GM18951 (cell line): Measurements from ENCODE around the gene BPIFB1.

ENCODE experiments used
- POLR2A ChIP-seq: IDR thresholded peaks from 4 replicates; pipeline ENCODE4 v1.6.1; 2011; ENCODE audit warnings: mild to moderate bottlenecking; ENCODE audit not compliant: insufficient read length, insufficient read depth; ENCODE audit errors: extremely low read depth
- in situ Hi-C: fragments of 300-500 bp; cut with MboI; formaldehyde crosslinking; loops from one replicate; pipeline ENCODE4 v1.12.0; 2022; ENCODE audit warnings: low sequenced_read_pairs, mixed read lengths, inconsistent platforms; ENCODE audit not compliant: unreplicated experiment

The BPIFB1 gene

DNA sequence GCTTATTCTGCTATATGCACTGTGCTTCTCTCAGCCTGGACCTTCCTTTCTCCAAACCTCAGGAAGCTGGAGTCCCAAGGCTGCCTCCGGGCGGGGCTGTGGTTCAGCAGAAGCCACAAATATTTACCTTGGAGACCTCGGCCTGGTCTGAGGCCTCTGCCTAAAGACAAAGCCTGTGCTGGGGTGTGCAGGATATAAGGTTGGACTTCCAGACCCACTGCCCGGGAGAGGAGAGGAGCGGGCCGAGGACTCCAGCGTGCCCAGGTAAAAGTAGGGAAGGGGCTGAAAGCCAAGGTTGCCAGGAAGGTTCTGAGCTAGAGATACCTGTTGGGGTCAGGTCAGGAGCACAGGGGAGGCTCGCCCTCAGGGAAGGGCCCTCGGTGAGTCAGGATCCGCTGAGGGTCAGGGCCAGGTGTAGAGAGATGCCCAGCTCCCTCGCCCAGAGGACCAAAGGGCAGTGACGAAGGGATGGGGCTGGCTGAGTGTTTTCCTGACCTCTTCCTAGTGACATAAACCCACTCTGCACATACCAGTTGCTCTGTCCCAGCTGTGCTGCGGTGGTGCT is at the start of gene BPIFB1:
TSS of gene BPIFB1 (plus strand) at position 224 of the 565 bp plus-strand sequence. CDS start 2,860 bp downstream, outside the sequence.
- TF ChIP-seq POLR2A = no peak
- in situ Hi-C loops = no loop called here

- TF ChIP-seq POLR2A = no peak
- in situ Hi-C loops = no loop called here
These were observed 49.0 kb upstream of the BPIFB1 start for GRCh38 chr20:33234050-33234449.

DNA sequence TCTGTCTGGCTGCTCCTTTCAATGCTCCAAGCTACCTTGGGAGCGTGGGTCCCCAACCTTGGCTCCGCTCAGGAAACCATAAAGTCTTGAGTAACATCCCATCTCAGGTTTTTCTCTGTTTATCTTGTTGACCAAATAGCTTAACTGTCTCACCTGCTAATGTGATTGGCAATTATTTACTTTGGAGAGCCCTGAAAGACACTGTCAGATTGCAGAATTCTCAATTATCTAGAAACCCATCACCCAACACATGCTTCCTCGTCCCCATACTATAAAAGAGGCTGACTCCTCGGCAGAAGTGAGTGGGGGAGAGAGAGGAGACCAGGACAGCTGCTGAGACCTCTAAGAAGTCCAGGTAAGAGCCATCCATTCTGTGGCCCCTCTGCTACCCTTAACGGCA is 47.3 kb upstream of the BPIFB1 start, which contains the start of gene BPIFA1:
TSS of gene BPIFA1 (plus strand) at position 301 of the 400 bp plus-strand sequence. CDS start 1,716 bp downstream, outside the sequence.
- in situ Hi-C loops = no loop called here
- no peak for TF ChIP-seq POLR2A

DNA sequence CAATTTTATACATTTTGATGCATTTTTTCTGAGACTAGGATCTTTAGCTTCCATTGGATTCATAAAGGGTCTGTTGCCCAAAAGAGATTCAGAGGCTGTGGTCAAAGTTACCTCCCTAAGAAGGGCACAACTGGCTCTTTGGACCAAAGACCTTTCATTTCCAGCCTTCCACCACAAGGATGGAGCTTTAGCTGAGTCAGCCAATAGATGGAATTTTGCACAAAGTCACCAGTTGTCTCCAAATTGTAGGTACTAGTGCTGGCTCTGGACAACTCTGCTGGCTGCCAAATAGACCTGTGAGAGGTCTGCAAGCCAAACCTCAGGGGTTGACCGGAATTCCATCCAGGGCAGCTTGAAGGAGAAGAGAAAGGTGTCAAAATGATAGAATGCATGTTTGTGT is 46.7 kb upstream of the BPIFB1 start:
- no peak for TF ChIP-seq POLR2A
- in situ Hi-C loops = no loop called here

- in situ Hi-C loops = no loop called here
- TF ChIP-seq POLR2A = no peak
These were observed 45.0 kb upstream of the BPIFB1 start for GRCh38 chr20:33237989-33238388.

DNA sequence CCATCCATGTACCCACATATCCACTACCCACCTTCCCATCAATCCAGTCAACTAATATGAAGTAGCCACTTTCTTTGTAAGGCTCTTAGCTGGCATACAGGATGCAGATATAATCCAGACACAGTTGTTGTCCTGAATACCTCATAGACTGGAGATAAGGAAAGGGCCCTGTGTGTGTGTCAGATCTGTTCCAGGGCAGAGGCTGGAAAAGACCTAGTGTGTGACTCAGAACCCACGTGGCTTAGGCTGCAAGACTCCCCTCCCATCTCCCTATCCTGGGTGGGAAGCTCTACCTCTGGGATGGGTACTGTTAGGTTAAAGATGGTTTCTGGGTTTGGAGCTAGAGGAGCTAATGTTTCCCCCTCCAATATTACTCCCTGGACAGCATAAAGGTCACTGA is 43.6 kb upstream of the BPIFB1 start:
- in situ Hi-C loops = no loop called here
- TF ChIP-seq POLR2A = no peak

DNA sequence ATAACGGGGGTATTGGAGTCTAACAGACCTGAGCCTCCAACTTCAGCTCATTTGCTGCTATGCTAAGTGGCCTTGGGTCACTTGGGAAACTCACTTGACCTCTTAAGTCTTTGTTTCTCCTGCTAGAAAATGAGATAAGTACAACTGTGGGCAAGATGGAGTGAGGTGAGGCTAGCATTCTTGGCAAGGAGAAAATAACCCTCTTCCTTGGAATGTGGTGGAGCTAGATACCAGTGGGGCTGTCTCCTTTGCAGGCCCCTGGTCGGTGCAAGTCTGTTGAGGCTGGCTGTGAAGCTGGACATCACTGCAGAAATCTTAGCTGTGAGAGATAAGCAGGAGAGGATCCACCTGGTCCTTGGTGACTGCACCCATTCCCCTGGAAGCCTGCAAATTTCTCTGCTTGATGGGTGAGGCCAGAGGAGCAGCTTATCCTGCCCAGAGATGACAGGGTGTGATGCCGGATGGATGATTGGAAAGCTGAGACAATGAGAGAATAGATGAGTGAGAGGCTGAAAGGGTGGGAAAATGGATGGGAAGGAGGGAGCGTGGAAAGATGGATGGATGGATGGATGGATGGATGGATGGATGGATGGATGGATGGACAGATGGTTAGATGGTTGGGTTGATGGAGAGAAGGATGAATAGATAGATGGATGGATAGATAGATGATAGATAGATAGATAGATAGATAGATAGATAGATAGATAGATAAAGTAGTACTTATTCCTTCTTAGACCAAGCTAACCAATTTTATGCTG is 42.9 kb upstream of the BPIFB1 start:
- TF ChIP-seq POLR2A = no peak
- in situ Hi-C loops = no loop called here

- no peak for TF ChIP-seq POLR2A
- in situ Hi-C loops = no loop called here
These were observed 42.1 kb upstream of the BPIFB1 start for GRCh38 chr20:33240923-33241322.

DNA sequence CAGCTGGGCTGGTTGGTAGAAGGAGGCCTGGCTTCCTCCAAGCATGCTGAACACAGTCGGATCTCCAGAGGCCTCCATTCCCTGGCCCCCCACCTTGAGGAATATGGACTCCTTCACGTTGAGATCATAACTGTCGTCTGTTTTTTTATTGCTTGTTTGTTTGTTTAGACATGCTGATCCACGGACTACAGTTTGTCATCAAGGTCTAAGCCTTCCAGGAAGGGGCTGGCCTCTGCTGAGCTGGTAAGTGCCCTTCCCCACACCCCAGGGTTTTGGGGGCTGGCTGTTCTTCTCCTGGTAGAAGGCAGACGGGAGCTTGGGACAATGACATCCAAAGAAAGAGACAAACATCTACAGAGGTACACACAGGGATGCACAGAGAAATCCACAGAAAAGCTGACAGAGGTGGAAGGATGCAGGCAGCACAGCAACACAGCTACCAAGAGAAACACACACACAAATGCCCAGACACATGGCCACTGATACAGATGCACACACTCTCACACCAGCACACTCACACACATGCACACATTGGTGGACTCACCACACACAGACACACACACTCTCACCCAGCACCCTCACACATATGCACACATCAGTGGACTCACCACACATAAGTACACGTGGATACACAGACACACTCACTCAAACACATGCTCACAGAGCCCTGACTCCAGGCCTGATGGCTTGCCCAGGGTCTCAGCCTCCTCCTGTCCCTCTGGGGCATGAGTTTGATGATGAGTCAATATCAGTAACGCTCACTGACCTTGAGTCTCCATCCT is 40.5 kb upstream of the BPIFB1 start:
- in situ Hi-C loops = no loop called here
- no peak for TF ChIP-seq POLR2A

DNA sequence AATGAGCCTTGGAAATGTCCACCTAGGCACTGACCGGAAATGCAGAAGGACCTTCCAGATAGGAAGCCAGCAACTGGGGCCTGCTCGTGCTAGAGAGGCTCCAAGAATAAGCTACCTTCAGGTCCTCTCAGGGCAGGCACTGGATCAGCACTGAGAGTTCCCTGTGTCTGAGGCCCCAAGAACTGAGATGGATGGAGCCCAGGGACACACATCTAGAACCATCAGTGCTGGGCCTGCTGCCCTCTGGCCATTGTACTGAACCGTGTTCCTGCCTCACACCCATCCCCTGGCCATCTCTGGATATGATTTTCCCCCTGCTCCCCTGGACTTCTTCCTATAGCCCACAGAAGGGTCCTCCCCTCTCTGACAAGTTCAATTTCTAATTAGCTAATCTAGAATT is 36.9 kb upstream of the BPIFB1 start:
- in situ Hi-C loops = no loop called here
- no peak for TF ChIP-seq POLR2A

DNA sequence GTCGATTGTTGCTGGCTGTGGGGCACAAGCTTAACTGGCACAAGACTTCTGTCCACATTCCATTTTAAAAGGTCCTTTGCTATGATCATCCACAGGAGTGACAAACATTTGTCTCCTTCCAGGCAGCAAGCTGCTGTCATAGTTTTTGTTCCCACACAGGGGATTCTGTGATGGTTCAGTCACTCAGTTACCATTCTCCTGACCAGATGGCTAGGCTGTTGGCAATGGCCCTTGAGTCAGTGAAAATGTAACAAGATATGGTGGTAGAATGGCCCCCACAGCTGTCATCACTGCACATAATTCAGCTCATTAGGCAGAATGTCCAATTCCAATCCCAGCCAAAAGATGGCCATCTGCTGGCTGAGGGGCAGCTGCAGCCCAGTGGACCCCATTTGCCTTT is 33.6 kb upstream of the BPIFB1 start:
- no peak for TF ChIP-seq POLR2A
- in situ Hi-C loops = no loop called here

DNA sequence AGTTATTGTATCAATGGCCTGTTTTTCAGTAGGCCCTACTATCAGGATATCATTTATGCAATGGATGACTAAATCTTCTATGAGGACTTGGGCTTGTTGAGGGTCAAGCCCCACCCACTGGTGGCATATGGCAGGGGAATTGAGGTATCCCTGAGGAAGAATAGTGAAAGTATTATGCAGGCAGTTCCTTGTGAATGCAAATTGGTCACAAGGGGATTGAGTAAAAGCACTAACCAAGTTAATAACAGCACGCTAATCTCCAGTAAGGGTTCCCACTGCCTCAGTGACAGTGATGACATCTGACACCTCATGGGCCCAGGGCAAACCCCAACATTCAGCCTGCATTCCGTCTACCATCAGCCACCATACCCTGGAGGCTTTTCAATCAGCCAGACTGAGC is 32.3 kb upstream of the BPIFB1 start:
- in situ Hi-C loops = no loop called here
- no peak for TF ChIP-seq POLR2A

DNA sequence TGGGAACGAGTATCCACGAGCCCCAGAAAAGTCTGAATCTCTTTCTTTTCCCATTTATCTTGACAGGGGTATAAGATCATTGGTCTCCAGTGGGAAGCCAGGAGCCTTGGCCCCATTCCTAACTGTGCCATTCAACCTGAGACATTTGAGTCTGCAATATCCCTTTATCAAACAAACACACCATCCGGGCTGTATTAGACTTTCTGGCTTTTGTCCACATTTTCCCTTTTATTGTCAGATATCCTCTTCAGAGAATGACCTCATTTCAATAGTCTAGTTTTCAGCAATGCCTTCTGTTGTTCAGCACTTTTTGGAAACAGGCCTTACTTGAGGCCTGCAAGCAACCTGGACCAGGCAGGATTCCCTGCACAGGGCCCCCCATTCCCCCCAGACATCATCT is 31.5 kb upstream of the BPIFB1 start:
- in situ Hi-C loops = no loop called here
- TF ChIP-seq POLR2A = no peak
